DOHH2 (cell line): Measurements from ENCODE around the gene CBFA2T3.

Experiments
- H3F3A ChIP-seq: fragments of 200-600 bp; sonication (generic), shearing (Covaris generic); 2 replicates; pipeline ENCODE4 v1.6.0; 2016; ENCODE audit warnings: antibody characterized with exemption, mild to moderate bottlenecking; ENCODE audit not compliant: control insufficient read depth, insufficient read depth
- H3K27ac ChIP-seq: fragments of 200-600 bp; sonication (generic); 2 replicates; pipeline ENCODE4 v1.5.1; 2014; ENCODE audit warnings: low read depth, mild to moderate bottlenecking, low read length, moderate library complexity
- H3K27me3 ChIP-seq: fragments of 200-600 bp; sonication (generic); 2 replicates; pipeline ENCODE4 v1.6.1; 2014; ENCODE audit warnings: mild to moderate bottlenecking, low read length, mixed read lengths; ENCODE audit not compliant: control insufficient read depth
- H3K36me3 ChIP-seq: fragments of 200-600 bp; sonication (generic); 2 replicates; pipeline ENCODE4 v1.6.1; 2014; ENCODE audit warnings: mild to moderate bottlenecking, low read length, moderate library complexity, mixed read lengths; ENCODE audit not compliant: control insufficient read depth
- H3K4me1 ChIP-seq: fragments of 200-600 bp; sonication (generic); 2 replicates; pipeline ENCODE4 v1.6.1; 2014; ENCODE audit warnings: mild to moderate bottlenecking, low read length, mixed read lengths; ENCODE audit not compliant: control insufficient read depth
- H3K4me2 ChIP-seq: fragments of 200-600 bp; sonication (generic); 2 replicates; pipeline ENCODE4 v1.6.0; 2014; ENCODE audit warnings: mild to moderate bottlenecking, low read length, moderate library complexity
- H3K4me3 ChIP-seq: fragments of 200-600 bp; sonication (generic); 2 replicates; pipeline ENCODE4 v1.5.1; 2014; ENCODE audit warnings: mild to moderate bottlenecking, low read length, mixed read lengths
- H3K79me2 ChIP-seq: fragments of 200-600 bp; sonication (generic); 2 replicates; pipeline ENCODE4 v1.6.1; 2014; ENCODE audit warnings: mild to moderate bottlenecking, low read length, mixed read lengths; ENCODE audit not compliant: control insufficient read depth
- H3K9me2 ChIP-seq: fragments of 200-600 bp; sonication (generic); replicated peaks from 2 replicates; pipeline ENCODE4 v1.6.1; 2014; ENCODE audit warnings: mild to moderate bottlenecking, low read length, mixed read lengths; ENCODE audit not compliant: control insufficient read depth
- H3K9me3 ChIP-seq: fragments of 200-600 bp; sonication (generic); 2 replicates; pipeline ENCODE4 v1.6.1; 2014; ENCODE audit warnings: antibody characterized with exemption, low read length, mixed read lengths; ENCODE audit not compliant: control insufficient read depth, insufficient read depth
- H4K20me1 ChIP-seq: fragments of 200-600 bp; sonication (generic); 2 replicates; pipeline ENCODE4 v1.6.0; 2014; ENCODE audit warnings: low read depth, mild to moderate bottlenecking, antibody characterized with exemption, low read length, moderate library complexity; ENCODE audit not compliant: control insufficient read depth, insufficient read depth
- EZH2phosphoT487 ChIP-seq: fragments of 200-600 bp; sonication (generic); IDR thresholded peaks from 2 replicates; pipeline ENCODE4 v1.6.1; 2017; ENCODE audit warnings: borderline replicate concordance, mild to moderate bottlenecking, antibody characterized with exemption, low read length, moderate library complexity, mixed read lengths
- TF ChIP-seq, protein P1 (sequence below): fragments of 200-600 bp; sonication (generic); IDR thresholded peaks from one replicate; pipeline ENCODE4 v1.5.1; 2014; ENCODE audit warnings: antibody characterized with exemption, mild to moderate bottlenecking, low read depth, low read length; ENCODE audit not compliant: poor library complexity, severe bottlenecking

The CBFA2T3 gene

DNA sequence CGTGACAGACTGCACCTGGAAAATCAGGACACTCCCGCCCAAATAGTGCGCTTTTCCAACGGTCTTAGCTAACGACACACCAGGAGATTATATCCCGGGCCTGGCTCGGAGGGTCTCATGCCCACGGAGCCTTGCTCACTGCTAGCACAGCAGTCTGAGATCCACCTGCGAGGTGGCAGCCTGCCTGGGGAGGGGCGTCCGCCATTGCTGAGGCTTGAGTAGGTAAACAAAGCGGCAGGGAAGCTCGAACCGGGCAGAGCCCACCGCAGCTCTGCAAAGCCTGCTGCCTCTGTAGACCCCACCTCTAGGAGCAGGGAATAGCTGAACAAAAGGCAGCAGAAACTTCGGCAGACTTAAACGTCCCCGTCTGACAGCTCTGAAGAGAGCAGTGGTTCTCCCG is 125.4 kb downstream of the CBFA2T3 start:
- H3K79me2 ChIP-seq: no peaks in the 10 kb centered on the region
- no peaks in the 10 kb centered on the region for H3K9me2 ChIP-seq
- H3K36me3 ChIP-seq: no peaks in the 10 kb centered on the region
- H3K27ac ChIP-seq: no peak overlapping the region
- H3K27me3 ChIP-seq: no peaks in the 10 kb centered on the region
- no peak overlapping the region for H3K4me3 ChIP-seq
- no peaks in the 10 kb centered on the region for H3K9me3 ChIP-seq
- H4K20me1 ChIP-seq: no peaks in the 10 kb centered on the region
- no peak for TF ChIP-seq EZH2phosphoT487
- TF ChIP-seq, protein P1, sequence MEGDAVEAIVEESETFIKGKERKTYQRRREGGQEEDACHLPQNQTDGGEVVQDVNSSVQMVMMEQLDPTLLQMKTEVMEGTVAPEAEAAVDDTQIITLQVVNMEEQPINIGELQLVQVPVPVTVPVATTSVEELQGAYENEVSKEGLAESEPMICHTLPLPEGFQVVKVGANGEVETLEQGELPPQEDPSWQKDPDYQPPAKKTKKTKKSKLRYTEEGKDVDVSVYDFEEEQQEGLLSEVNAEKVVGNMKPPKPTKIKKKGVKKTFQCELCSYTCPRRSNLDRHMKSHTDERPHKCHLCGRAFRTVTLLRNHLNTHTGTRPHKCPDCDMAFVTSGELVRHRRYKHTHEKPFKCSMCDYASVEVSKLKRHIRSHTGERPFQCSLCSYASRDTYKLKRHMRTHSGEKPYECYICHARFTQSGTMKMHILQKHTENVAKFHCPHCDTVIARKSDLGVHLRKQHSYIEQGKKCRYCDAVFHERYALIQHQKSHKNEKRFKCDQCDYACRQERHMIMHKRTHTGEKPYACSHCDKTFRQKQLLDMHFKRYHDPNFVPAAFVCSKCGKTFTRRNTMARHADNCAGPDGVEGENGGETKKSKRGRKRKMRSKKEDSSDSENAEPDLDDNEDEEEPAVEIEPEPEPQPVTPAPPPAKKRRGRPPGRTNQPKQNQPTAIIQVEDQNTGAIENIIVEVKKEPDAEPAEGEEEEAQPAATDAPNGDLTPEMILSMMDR: no peak
- peaks cover 7% of the 10 kb centered on the region for H3F3A ChIP-seq
- H3K4me2 ChIP-seq: no peak overlapping the region
- peaks cover 16% of the 10 kb centered on the region for H3K4me1 ChIP-seq

DNA sequence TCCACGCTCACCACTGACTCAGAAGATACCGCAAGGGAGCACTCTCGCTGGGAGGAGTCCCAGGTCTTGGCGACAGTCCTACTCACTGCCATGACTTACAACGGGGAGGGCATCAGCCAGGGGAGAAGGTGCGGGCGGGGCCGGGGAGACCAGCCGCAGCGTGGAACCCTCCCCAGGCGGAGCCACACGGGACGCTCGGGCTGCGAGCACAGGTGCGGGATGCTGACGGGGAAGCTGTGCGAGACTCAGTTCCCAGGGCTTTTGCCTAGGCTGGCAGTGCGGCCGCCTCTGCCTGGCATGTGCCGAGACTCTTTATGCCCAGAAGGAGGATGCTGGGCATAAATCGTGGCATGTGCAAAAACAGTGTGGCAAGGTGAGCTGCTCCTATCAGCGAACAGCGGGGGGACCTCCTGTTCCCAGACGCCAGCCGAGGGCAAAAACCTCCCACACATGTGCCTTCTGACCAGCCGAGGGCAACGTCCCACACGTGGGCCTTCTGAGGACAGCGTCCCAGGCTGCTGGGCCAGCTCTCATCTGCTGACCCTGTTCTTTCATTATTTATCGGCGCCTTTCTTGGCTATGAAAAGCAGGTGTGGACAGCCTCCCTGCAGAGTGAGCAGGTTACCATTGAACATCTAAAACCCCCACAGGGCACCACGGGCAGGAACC is 126.3 kb downstream of the CBFA2T3 start:
- Histone ChIP-seq H3K27me3 (no peaks in the 10 kb centered on the region), H3F3A (peaks cover 7% of the 10 kb centered on the region), H3K36me3 (no peaks in the 10 kb centered on the region), H3K4me2 (no peak overlapping the region), H4K20me1 (no peaks in the 10 kb centered on the region), H3K9me3 (no peaks in the 10 kb centered on the region), H3K27ac (no peak overlapping the region), H3K4me3 (no peak overlapping the region), H3K9me2 (no peaks in the 10 kb centered on the region), H3K79me2 (no peaks in the 10 kb centered on the region), H3K4me1 (peaks cover 10% of the 10 kb centered on the region)
- TF ChIP-seq, protein P1: no peak
- TF ChIP-seq EZH2phosphoT487: no peak

DNA sequence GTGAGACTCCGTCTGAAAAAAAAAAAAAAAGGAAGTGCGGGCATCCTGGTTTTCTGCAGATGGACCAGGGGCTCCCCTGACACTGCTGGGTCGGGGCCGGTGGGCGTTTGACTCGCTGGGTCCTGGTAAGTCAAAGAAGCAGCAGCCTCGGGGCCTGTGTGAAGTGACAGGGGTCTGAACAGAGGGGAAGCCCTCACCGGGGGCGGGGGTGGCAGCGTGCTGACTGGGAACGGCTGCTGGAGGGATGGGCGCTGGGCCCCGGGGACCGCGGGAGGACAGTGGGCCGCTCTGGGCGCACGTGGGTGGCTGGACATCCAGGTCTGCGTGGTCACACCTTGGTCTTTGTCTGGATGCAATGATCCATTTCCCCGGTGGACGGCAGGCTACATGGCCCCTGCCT is 128.4 kb downstream of the CBFA2T3 start:
- no peaks in the 10 kb centered on the region for H3K4me1 ChIP-seq
- no peaks in the 10 kb centered on the region for H3K36me3 ChIP-seq
- no peaks in the 10 kb centered on the region for H4K20me1 ChIP-seq
- no peak for TF ChIP-seq EZH2phosphoT487
- TF ChIP-seq, protein P1: no peak
- H3K79me2 ChIP-seq: no peaks in the 10 kb centered on the region
- H3K9me3 ChIP-seq: no peaks in the 10 kb centered on the region
- H3K27ac ChIP-seq: no peak overlapping the region
- no peak overlapping the region for H3K4me2 ChIP-seq
- no peak overlapping the region for H3K4me3 ChIP-seq
- no peaks in the 10 kb centered on the region for H3F3A ChIP-seq
- H3K27me3 ChIP-seq: no peaks in the 10 kb centered on the region
- H3K9me2 ChIP-seq: no peaks in the 10 kb centered on the region
